Ovary (tissue), 9 donors: ENCODE data around the gene KLK6. TPM values are rescaled to one million over a fixed set of nuclear protein-coding genes. Genes with fewer than 3 reads are reported as not detected.

ENCODE experiments used
- DNase-seq, 5 donors: peaks; one replicate each; pipeline ENCODE4 v3.0.0-alpha.2; 2019 to 2020
- H3K27ac ChIP-seq, 2 donors: fragments of 200-600 bp; one replicate each; pipeline versions ENCODE4 v1.5.1 to v1.8.0; 2019 to 2022
- H3K27me3 ChIP-seq: fragments of 200-600 bp; one replicate; pipeline ENCODE4 v1.8.0; 2022
- H3K36me3 ChIP-seq: fragments of 200-600 bp; sonication (generic); one replicate; pipeline ENCODE4 v1.5.1; 2019
- H3K4me1 ChIP-seq: one replicate; pipeline ENCODE4 v1.8.1; 2013; ENCODE audit warnings: mild to moderate bottlenecking, moderate library complexity; ENCODE audit not compliant: insufficient read depth
- H3K4me3 ChIP-seq: fragments of 200-600 bp; sonication (generic); one replicate; pipeline ENCODE4 v1.5.1; 2017
- H3K9me3 ChIP-seq, 2 donors: fragments of 200-600 bp in 1 of 2; sonication (generic) in 1 of 2; one replicate each; pipeline versions ENCODE4 v1.5.1 to v1.8.1; 2013 to 2019; ENCODE audit warnings: mild to moderate bottlenecking in 1 of 2, moderate library complexity in 1 of 2
- EP300 ChIP-seq: sonication (generic); formaldehyde crosslinking; IDR thresholded peaks from one replicate; pipeline ENCODE4 v1.6.1; 2017; ENCODE audit warnings: antibody characterized with exemption
- POLR2A ChIP-seq: fragments of 450-650 bp; IDR thresholded peaks from one replicate; pipeline ENCODE4 v1.6.1; 2017; ENCODE audit warnings: antibody characterized with exemption, mild to moderate bottlenecking, moderate library complexity
- whole genome bisulfite sequencing, 3 donors: extraction: QIAGEN DNeasy Blood & Tissue Kit in 1 of 3; methylation state at CpG; one replicate each; pipeline versions ENCODE4 v1.1.5 to v1.1.7; 2013 to 2017; 5-methylcytosine and 5-hydroxymethylcytosine counted together
- intact Hi-C, 4 donors: fragments of 100-400 bp; cut with DNase I; formaldehyde crosslinking; loops; one replicate each; pipeline versions ENCODE4 v1.11.0 to v1.15.1; 2022 to 2023
- polyA plus RNA-seq, 2 donors: library from polyadenylated mRNA; stranded (reverse); fragments of 200-250 nt in 1 of 2; fragments of 350-450 nt in 1 of 2; fragmentation: Illumina TruSeq in 1 of 2; extraction: RNeasy Lipid Tissue Mini Kit (QIAGEN cat#74804) in 1 of 2; gene quantifications; one replicate each; pipeline ENCODE4 v1.2.3, GENCODE V29; 2013 to 2014
- total RNA-seq, 7 donors: library from RNA; depleted of rRNA in 2 of 7; stranded (reverse); fragments of >200 nt in 2 of 7; fragmentation: NEBNext Ultra II Directional in 3 of 7; extraction: Animal tissue kit (Norgen Biotek cat#: 25700) in 3 of 7; gene quantifications; one replicate each; pipeline versions ENCODE4 v1.1.0 to v1.2.4, GENCODE V29; 2016 to 2023
- TF ChIP-seq, protein P1 (sequence below), 3 donors: fragments of 450-650 bp in 2 of 3; fragments of 200-600 bp in 1 of 3; IDR thresholded peaks; one replicate each; pipeline versions ENCODE4 v1.5.1 to v1.8.0; 2016 to 2022; ENCODE audit warnings: antibody characterized with exemption in 3 of 3, mild to moderate bottlenecking in 1 of 3
- donor health status: DM: no; HTN: no; CAD: no; lungs with moderate emphysema.
- donor health status: DM: no; HTN: no; CAD: no.
- donor health status: Bipolar disorder and iron deficiency.
- donor health status: DM: yes; HTN: yes; CAD: no.
- donor health status: DM: no; HTN: no; CAD: no.
- donor health status: DM: yes; HTN: yes; CAD: no.

Gene KLK6
- total and polyA plus RNA-seq, 9 donors, result 0.07 to 21.7 (median 1.9) TPM; not detected in 3

DNA sequence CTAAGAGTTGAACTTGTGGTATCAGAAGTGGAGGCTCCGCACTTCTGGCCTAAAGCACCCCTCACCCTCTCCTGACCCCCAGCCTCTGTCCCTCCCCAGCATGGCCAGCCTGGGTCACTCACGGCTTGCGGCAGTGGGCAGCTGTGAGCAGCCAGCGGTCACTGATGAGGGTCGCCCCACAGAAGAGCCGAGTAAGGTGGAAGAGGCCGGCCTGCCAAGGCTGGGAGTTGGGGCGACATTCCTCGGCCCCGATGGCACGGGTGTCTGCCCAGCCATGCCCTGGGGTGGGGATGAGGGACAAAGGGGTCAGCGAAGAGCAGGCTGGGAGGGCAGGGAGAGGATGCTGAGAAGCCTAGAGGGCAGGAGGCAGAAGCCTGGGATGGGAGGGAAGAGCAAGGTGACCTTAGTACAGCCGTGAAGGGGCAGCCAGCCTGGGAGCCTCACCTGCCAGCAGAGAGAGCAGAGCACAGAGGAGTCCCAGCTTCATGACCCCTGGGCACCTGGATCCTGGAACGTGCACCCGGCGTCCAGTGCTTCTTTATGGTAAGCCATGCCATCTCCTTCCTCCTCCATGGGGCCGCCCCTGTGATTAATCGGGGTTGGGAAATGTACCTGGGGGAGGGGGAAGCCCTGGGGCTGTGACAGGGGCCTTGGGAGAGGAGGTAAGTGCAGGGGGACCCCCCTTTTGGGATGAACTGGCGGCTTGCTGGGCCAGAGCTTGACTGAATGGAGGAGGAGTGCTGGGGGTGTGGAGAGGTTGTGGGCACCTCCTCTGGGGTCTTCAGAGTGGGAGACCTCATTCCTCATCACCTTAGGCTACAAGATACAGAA lies 39.9 kb upstream of the KLK6 start:
- DNase-seq, result no peak
- WGBS, 3 donors, result 60 to 67% (median 64%) methylated on average over 19 of the region's 19 CpGs
- Histone ChIP-seq H3K4me1 (no peaks in the 10 kb centered on the region), H3K9me3 (no peaks in the 10 kb centered on the region), H3K4me3 (no peak overlapping the region), H3K27ac (no peak overlapping the region), H3K36me3 (no peaks in the 10 kb centered on the region), H3K27me3 (no peaks in the 10 kb centered on the region)
- no peak for TF ChIP-seq EP300
- no peak for TF ChIP-seq POLR2A
- TF ChIP-seq, protein P1, sequence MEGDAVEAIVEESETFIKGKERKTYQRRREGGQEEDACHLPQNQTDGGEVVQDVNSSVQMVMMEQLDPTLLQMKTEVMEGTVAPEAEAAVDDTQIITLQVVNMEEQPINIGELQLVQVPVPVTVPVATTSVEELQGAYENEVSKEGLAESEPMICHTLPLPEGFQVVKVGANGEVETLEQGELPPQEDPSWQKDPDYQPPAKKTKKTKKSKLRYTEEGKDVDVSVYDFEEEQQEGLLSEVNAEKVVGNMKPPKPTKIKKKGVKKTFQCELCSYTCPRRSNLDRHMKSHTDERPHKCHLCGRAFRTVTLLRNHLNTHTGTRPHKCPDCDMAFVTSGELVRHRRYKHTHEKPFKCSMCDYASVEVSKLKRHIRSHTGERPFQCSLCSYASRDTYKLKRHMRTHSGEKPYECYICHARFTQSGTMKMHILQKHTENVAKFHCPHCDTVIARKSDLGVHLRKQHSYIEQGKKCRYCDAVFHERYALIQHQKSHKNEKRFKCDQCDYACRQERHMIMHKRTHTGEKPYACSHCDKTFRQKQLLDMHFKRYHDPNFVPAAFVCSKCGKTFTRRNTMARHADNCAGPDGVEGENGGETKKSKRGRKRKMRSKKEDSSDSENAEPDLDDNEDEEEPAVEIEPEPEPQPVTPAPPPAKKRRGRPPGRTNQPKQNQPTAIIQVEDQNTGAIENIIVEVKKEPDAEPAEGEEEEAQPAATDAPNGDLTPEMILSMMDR (IDR thresholded peaks at IDR 0.05), result no peak
- intact Hi-C loops, result no loop called here

DNA sequence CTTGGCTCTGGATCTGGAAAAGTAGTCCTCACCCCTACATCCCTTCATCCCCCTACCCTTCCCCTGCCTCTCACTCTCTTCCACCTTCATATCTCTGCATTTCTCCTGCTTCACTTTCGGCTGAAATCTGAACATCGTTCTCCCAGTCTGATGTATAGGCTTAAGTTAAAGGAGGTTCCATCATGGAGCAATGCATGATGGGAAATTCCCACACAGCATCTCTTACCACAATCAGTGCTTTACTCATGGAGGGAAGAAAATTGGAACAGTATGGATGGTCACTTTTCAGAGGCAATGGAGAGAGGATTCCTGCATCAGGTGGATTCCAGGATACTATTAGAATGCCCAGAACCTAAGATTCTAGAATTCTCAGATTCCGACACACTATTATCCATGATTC lies 38.1 kb upstream of the KLK6 start:
- no peak overlapping the region for H3K4me3 ChIP-seq
- H3K36me3 ChIP-seq, result no peaks in the 10 kb centered on the region
- no peak for DNase-seq
- no peaks in the 10 kb centered on the region for H3K9me3 ChIP-seq
- WGBS, 3 donors, result 67 to 80% (median 72%) methylated on average over 3 of the region's 3 CpGs
- TF ChIP-seq POLR2A (no peak), EP300 (no peak)
- TF ChIP-seq, protein P1 (IDR thresholded peaks at IDR 0.05), result no peak
- no peaks in the 10 kb centered on the region for H3K4me1 ChIP-seq
- no peaks in the 10 kb centered on the region for H3K27me3 ChIP-seq
- no peak overlapping the region for H3K27ac ChIP-seq
- intact Hi-C loops, result no loop called here

GRCh38 chr19:51006406-51006805 lies 37.0 kb upstream of the KLK6 start:
- Histone ChIP-seq H3K27me3 (no peaks in the 10 kb centered on the region), H3K27ac (no peak overlapping the region), H3K9me3 (no peaks in the 10 kb centered on the region), H3K4me1 (no peaks in the 10 kb centered on the region), H3K4me3 (no peak overlapping the region), H3K36me3 (no peaks in the 10 kb centered on the region)
- intact Hi-C loops, result no loop called here
- DNase-seq, result no peak
- WGBS, 3 donors, result 37 to 43% (median 42%) methylated on average over 8 of the region's 8 CpGs
- TF ChIP-seq EP300, result no peak
- no peak for TF ChIP-seq POLR2A
- TF ChIP-seq, protein P1 (IDR thresholded peaks at IDR 0.05), result no peak

DNA sequence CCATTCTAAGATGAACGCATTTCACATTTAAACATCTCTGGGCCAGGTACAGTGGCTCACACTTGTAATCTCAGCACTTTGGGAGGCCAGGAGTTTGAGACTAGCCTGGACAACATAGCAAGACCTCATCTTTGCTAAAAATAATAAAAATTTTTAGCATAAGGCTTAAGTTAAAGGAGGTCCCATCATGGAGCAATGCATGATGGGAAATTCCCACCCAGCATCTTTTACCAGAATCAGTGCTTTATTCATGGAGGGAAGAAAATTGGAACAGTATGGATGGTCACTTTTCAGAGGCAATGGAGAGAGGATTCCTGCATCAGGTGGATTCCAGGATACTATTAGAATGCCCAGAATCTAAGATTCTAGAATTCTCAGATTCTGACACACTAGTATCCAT lies 35.9 kb upstream of the KLK6 start:
- intact Hi-C loops, result no loop called here
- Histone ChIP-seq H3K4me3 (no peak overlapping the region), H3K36me3 (no peaks in the 10 kb centered on the region), H3K27me3 (no peaks in the 10 kb centered on the region), H3K4me1 (no peaks in the 10 kb centered on the region), H3K27ac (no peak overlapping the region), H3K9me3 (no peaks in the 10 kb centered on the region)
- TF ChIP-seq EP300, result no peak
- TF ChIP-seq POLR2A, result no peak
- TF ChIP-seq, protein P1 (IDR thresholded peaks at IDR 0.05), result no peak
- WGBS, 3 donors, result 77 to 86% (median 84%) methylated on average over 1 of the region's 1 CpG
- DNase-seq, result no peak
